Activated T-helper 1 cell treated with anti-CD3 and anti-CD28 coated beads, Interleukin-12 subunit alpha, Interleukin-12 subunit beta, Interleukin-2, Interleukin-4 antibody, amounts not matched to agents 30 ng/mL and 10 ng/mL and 1 ng/mL, durations not matched to agents 14 hours and 24 hours and 36 hours (primary cell): ENCODE data around the gene RASD1. TPM values are rescaled to one million over a fixed set of nuclear protein-coding genes. Genes with fewer than 3 reads are reported as not detected.
"Not testable (repeated sequence)": the region's sequence is repeated elsewhere in the genome, so short reads cannot be mapped to it uniquely, and the experiment has no call there.

ENCODE experiments used
- DNase-seq: peaks from one replicate; pipeline ENCODE4 v3.0.0; 2021; ENCODE audit warnings: low spot score
- H3K27ac Mint-ChIP-seq: one replicate; pipeline ENCODE4 v1.8.0; 2021; ENCODE audit warnings: mild to moderate bottlenecking, mixed read lengths
- H3K27me3 Mint-ChIP-seq: one replicate; pipeline ENCODE4 v1.8.0; 2022; ENCODE audit warnings: mild to moderate bottlenecking, moderate library complexity, mixed read lengths; ENCODE audit not compliant: insufficient read depth
- H3K36me3 Mint-ChIP-seq: one replicate; pipeline ENCODE4 v1.8.0; 2021; ENCODE audit warnings: low read depth, mixed read lengths
- H3K4me1 Mint-ChIP-seq: one replicate; pipeline ENCODE4 v1.8.0; 2021; ENCODE audit warnings: low read depth, mixed read lengths
- H3K4me3 Mint-ChIP-seq: one replicate; pipeline ENCODE4 v1.8.0; 2021; ENCODE audit warnings: mild to moderate bottlenecking, moderate library complexity, mixed read lengths
- H3K9me3 Mint-ChIP-seq: one replicate; pipeline ENCODE4 v1.8.0; 2021; ENCODE audit warnings: mixed read lengths
- intact Hi-C: fragments of 100-400 bp; cut with micrococcal nuclease; formaldehyde crosslinking; loops from one replicate; pipeline ENCODE4 v1.15.1; 2024
- total RNA-seq: library from RNA; stranded (reverse); gene quantifications from 2 replicates; pipeline ENCODE4 v1.2.3, GENCODE V29; 2022

RASD1 gene
- total RNA-seq, 1 donor from 2014 or later, result 12.9 TPM

DNA sequence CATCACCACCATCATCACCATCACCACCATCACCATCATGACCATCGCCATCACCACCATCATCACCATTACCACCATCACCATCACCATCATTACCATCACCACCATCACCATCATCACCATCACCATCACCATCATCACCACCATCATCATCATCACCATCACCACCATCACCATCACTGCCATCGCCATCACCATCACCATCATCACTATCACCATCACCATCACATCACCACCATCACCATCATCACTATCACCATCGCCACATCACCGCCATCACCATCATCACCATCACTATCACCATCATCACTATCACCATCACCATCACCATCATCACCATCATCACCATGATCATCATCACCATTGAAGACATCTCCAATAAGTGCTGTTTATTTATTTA, 36.2 kb downstream of the RASD1 start:
- H3K4me3 Mint-ChIP-seq, result no peak overlapping the region
- no peak for DNase-seq
- no peaks in the 10 kb centered on the region for H3K36me3 Mint-ChIP-seq
- H3K27me3 Mint-ChIP-seq, result peaks cover 2% of the 10 kb centered on the region
- no peaks in the 10 kb centered on the region for H3K4me1 Mint-ChIP-seq
- H3K9me3 Mint-ChIP-seq, result peaks cover 6% of the 10 kb centered on the region
- intact Hi-C loops, result no loop called here
- no peak overlapping the region for H3K27ac Mint-ChIP-seq

DNA sequence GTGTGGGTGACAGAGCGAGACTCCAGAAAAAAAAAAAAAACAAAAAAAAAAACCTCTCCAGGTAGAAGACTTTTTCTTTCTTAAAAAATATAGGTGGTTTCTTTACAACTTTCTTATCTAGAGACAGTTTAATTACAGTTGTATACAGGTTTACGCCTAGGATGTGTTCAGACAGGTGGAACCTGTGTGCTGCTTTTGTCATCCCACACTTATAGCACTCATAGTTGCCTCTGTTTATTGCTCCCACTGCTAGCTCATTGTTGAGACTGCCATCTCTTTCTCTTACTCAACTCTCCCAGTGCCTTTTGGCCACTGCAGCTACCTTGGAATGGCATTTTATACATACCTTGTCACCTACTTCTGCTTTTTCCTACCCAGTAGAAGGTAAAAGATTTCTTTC, 38.5 kb downstream of the RASD1 start:
- H3K9me3 Mint-ChIP-seq, result peaks cover 6% of the 10 kb centered on the region
- no peak overlapping the region for H3K4me3 Mint-ChIP-seq
- no peak overlapping the region for H3K27ac Mint-ChIP-seq
- H3K36me3 Mint-ChIP-seq, result no peaks in the 10 kb centered on the region
- no peak for DNase-seq
- H3K4me1 Mint-ChIP-seq, result no peaks in the 10 kb centered on the region
- intact Hi-C loops, result no loop called here
- H3K27me3 Mint-ChIP-seq, result peaks cover 2% of the 10 kb centered on the region

- Mint-ChIP-seq H3K27me3 (peaks cover 2% of the 10 kb centered on the region), H3K36me3 (no peaks in the 10 kb centered on the region), H3K4me1 (no peaks in the 10 kb centered on the region), H3K9me3 (peaks cover 6% of the 10 kb centered on the region), H3K27ac (no peak overlapping the region), H3K4me3 (no peak overlapping the region)
- intact Hi-C loops, result no loop called here
- no peak for DNase-seq
Observed at GRCh38 chr17:17456251-17456650, 39.9 kb downstream of the RASD1 start.

- Mint-ChIP-seq H3K4me1 (no peaks in the 10 kb centered on the region), H3K4me3 (no peak overlapping the region), H3K36me3 (no peaks in the 10 kb centered on the region), H3K9me3 (peaks cover 4% of the 10 kb centered on the region), H3K27ac (no peak overlapping the region), H3K27me3 (peaks cover 2% of the 10 kb centered on the region)
- intact Hi-C loops, result no loop called here
- no peak for DNase-seq
Observed at GRCh38 chr17:17455173-17455572, 41.0 kb downstream of the RASD1 start.

DNA sequence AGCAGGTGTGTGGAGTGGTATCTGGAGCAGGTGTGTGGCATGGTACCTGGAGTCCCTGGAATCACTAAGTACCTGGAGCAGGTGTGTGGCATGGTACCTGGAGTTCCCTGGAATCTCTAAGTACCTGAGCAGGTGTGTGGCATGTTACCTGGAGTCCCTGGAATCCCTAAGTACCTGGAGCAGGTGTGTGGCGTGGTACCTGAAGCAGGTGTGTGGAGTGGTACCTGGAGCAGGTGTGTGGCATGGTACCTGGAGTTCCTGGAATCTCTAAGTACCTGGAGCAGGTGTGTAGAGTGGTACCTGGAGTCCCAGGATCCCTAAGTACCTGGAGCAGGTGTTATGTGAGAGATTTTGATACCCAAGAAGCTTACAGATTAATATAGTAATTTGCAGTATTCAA, 41.5 kb downstream of the RASD1 start:
- DNase-seq, H3K27me3 Mint-ChIP-seq, H3K27ac Mint-ChIP-seq, H3K9me3 Mint-ChIP-seq, H3K36me3 Mint-ChIP-seq, H3K4me3 Mint-ChIP-seq, H3K4me1 Mint-ChIP-seq, intact Hi-C loops: not testable (repeated sequence)

DNA sequence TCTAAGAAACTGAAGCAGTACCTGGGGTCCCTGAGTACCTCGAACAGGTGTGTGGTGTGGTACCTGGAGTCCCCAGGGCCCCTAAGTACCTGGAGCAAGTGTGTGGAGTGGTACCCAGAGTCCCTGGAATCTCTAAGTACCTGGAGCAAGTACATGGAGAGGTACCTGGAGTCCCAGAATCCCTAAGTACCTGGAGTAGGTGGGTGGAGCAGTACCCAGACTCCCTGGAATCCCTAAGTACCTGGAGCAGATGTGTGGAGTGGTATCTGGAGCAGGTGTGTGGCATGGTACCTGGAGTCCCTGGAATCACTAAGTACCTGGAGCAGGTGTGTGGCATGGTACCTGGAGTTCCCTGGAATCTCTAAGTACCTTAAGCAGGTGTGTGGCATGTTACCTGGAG, 41.9 kb downstream of the RASD1 start:
- Mint-ChIP-seq H3K36me3 (no peaks in the 10 kb centered on the region), H3K27me3 (peaks cover 4% of the 10 kb centered on the region), H3K9me3 (no peaks in the 10 kb centered on the region), H3K27ac (no peak overlapping the region), H3K4me1 (no peaks in the 10 kb centered on the region), H3K4me3 (no peak overlapping the region)
- intact Hi-C loops, result no loop called here
- DNase-seq, result no peak

DNA sequence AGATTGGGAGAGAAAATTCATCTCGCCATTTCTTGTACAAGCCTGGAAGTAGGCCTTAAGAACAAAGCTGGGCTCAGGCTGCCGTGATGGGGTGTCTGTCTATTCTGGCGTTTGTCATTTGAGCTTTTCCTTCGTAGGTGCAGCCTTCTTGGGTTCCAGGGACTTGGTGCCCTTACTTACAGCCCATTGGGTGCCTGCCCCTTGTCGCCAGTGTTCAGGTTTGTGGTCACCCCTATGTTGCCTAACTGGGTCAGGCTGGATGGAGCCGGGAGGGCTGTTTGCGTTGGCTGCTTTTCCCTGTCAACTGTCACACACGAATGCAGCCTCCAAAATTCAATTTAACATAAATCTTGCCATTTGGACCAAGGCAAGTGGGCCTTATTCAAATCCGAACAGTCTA, 43.1 kb downstream of the RASD1 start:
- Mint-ChIP-seq H3K27ac (no peak overlapping the region), H3K4me3 (no peak overlapping the region), H3K4me1 (no peaks in the 10 kb centered on the region), H3K9me3 (no peaks in the 10 kb centered on the region), H3K36me3 (no peaks in the 10 kb centered on the region), H3K27me3 (peaks cover 4% of the 10 kb centered on the region)
- no peak for DNase-seq
- intact Hi-C loops, result no loop called here

DNA sequence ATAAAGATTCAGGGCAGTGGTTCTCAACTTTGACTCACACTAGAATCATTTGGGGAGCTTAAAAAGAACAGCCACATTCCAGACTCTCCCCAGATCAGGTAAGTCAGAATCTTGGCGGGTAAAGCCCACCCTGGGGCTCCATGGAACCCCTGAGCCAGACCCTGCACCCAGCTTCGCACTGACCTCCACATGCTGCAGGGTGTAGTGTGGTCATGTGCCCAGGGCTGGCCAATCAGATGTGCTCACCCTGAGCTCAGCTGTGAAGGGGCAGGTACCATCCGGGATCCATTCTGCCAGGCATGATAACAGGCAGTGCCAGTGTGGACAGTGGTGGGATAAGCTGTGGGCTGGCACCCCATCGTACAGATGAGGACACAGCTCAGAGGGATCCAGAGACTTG, 47.5 kb downstream of the RASD1 start:
- H3K9me3 Mint-ChIP-seq, result no peaks in the 10 kb centered on the region
- H3K27me3 Mint-ChIP-seq, result peaks cover 2% of the 10 kb centered on the region
- no peaks in the 10 kb centered on the region for H3K36me3 Mint-ChIP-seq
- DNase-seq, result no peak
- no peak overlapping the region for H3K27ac Mint-ChIP-seq
- no peak overlapping the region for H3K4me3 Mint-ChIP-seq
- H3K4me1 Mint-ChIP-seq, result no peaks in the 10 kb centered on the region
- intact Hi-C loops, result no loop called here

DNA sequence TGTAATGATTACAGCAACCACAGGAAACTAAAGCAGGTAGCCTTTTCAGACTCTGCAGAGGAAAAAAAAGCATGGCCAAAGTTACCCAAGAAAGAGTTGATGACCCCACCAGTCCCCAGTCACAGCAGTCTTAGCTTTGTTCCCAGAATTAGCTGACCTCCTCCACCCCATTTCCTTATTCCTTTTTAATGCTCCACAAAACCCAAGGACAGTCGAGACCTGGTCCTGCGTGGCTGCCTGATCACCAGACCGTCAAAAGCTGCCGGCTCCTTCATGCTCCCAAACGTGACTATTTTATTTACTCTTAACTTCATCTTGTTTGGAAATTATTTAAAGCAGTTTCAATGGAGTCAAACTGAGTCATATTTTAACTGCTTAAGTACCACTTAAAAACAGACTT, 48.1 kb downstream of the RASD1 start:
- intact Hi-C loops, result no loop called here
- Mint-ChIP-seq H3K36me3 (no peaks in the 10 kb centered on the region), H3K27me3 (peaks cover 2% of the 10 kb centered on the region), H3K9me3 (no peaks in the 10 kb centered on the region), H3K4me3 (no peak overlapping the region), H3K27ac (no peak overlapping the region), H3K4me1 (no peaks in the 10 kb centered on the region)
- DNase-seq, result no peak

DNA sequence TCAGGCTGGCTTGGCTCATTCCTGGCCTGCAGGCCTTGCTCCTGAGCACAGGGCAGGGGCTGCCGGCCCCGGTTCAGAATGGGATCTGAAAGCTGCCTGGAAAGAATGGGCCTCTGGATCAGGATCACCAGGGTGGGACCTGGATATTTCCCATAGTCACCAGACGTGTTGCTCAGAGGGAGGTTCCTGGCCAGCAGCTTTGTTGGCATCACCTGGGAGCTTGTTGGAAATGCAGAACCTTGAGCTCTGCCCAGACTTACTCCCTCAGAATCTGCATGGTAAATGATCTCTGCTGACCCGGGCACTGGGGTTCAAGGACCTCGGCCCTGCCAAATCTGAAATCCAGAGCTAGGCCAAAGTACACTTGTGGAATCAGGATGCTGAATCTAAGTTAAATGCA, 48.9 kb downstream of the RASD1 start:
- Mint-ChIP-seq H3K27me3 (peaks cover 2% of the 10 kb centered on the region), H3K4me1 (no peaks in the 10 kb centered on the region), H3K9me3 (no peaks in the 10 kb centered on the region), H3K27ac (no peak overlapping the region), H3K36me3 (no peaks in the 10 kb centered on the region), H3K4me3 (no peak overlapping the region)
- intact Hi-C loops, result no loop called here
- DNase-seq, result no peak

GRCh38 chr17:17446666-17447155, 49.5 kb downstream of the RASD1 start:
- H3K4me3 Mint-ChIP-seq, result no peak overlapping the region
- intact Hi-C loops, result no loop called here
- no peak overlapping the region for H3K27ac Mint-ChIP-seq
- no peaks in the 10 kb centered on the region for H3K36me3 Mint-ChIP-seq
- no peaks in the 10 kb centered on the region for H3K4me1 Mint-ChIP-seq
- no peaks in the 10 kb centered on the region for H3K9me3 Mint-ChIP-seq
- peaks cover 2% of the 10 kb centered on the region for H3K27me3 Mint-ChIP-seq
- no peak for DNase-seq

DNA sequence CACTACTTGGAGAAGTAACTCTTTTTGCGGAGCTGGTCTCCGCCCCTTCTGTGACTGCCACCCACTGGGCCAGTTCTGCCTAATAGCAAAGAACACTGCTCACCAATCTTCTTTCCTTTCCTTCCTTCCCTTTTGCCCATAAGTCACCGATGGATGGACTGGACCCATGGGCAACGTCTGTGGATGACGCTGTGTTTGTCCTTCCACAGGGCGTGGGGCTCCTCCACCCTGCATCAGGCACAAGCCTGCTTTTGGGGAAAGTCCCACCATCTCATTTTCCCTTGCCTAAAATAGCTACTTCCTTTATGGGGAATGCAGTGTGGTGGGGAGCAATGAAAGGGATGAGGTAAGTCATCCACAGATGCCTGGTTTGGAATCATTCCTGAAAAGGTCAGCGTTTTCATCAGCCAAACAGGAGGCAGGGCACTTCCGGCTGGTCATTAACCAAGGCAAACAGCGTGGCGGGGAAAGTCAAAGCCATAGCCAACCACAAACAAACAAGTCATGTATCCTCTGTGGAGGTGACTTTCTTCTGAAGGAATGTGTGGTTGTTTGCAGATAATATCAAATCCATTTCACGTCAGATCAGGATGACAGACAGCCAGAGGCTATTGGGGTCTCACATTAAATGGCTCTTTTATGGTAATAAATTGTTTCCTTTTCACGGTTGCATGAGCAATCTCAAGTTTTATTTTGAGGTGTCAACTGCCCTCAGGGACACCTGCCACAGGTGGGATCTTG, 50.1 kb downstream of the RASD1 start:
- no peaks in the 10 kb centered on the region for H3K9me3 Mint-ChIP-seq
- H3K4me1 Mint-ChIP-seq, result no peaks in the 10 kb centered on the region
- no peak overlapping the region for H3K27ac Mint-ChIP-seq
- H3K4me3 Mint-ChIP-seq, result no peak overlapping the region
- no peak for DNase-seq
- intact Hi-C loops, result no loop called here
- H3K36me3 Mint-ChIP-seq, result no peaks in the 10 kb centered on the region
- H3K27me3 Mint-ChIP-seq, result peaks cover 2% of the 10 kb centered on the region

DNA sequence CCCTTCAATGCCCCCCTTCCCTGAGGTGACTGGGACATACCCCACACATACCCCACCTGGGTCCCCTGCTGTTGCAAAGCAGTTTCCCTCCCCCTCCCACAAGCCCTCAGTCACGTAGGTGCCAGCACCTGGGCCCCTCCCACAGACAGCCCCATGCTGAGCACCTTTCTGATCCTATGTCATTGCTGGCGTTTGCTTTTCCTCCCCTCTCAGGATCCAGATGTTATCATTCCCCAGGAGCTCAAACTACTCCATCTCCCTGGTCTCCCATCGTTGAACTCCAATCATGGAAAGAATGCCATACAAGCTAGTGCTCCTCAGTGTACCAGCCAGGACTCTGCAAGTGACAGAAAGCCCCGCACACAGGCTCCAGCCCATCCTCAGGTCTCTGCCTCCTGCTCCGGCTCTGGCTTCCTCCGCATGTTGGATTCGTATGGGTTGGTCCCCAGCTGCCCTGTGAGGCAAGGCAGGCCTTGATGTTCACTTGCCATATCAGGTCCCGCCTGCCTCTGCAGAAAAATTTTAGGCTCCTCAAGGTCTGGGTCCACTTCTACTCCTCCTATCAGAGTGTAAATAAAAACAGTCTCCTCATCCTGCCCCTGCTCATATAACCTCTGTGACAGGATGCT, 50.8 kb downstream of the RASD1 start:
- H3K27me3 Mint-ChIP-seq, result peaks cover 2% of the 10 kb centered on the region
- H3K4me3 Mint-ChIP-seq, result no peak overlapping the region
- intact Hi-C loops, result no loop called here
- H3K27ac Mint-ChIP-seq, result no peak overlapping the region
- H3K36me3 Mint-ChIP-seq, result no peaks in the 10 kb centered on the region
- DNase-seq, result no peak
- no peaks in the 10 kb centered on the region for H3K9me3 Mint-ChIP-seq
- H3K4me1 Mint-ChIP-seq, result no peaks in the 10 kb centered on the region
